Esophagus muscularis mucosa (tissue), 4 donors: Measurements from ENCODE around the gene LAMB1. TPM values are rescaled to one million over a fixed set of nuclear protein-coding genes. Genes with fewer than 3 reads are reported as not detected.

Experiments
- DNase-seq: peaks from one replicate; pipeline ENCODE4 v3.0.0-alpha.2; 2017; ENCODE audit errors: extremely low spot score
- H3K27ac ChIP-seq, 4 donors: fragments of 200-600 bp; sonication (generic); replicated peaks in 1 of 4; 1 replicate in 3 of 4; 2 replicates in 1 of 4; pipeline ENCODE4 v1.5.1; 2016 to 2019; ENCODE audit warnings: mild to moderate bottlenecking in 1 of 4
- H3K27me3 ChIP-seq, 4 donors: fragments of 200-600 bp; sonication (generic); one replicate each; pipeline versions ENCODE4 v1.5.1 to v1.6.0; 2016 to 2019
- H3K36me3 ChIP-seq, 4 donors: fragments of 200-600 bp; sonication (generic); one replicate each; pipeline ENCODE4 v1.5.1; 2016 to 2019
- H3K4me1 ChIP-seq, 4 donors: fragments of 200-600 bp; sonication (generic); one replicate each; pipeline ENCODE4 v1.5.1; 2016 to 2019
- H3K4me3 ChIP-seq, 4 donors: fragments of 200-600 bp; sonication (generic); 1 replicate in 2 of 4; 2 replicates in 2 of 4; pipeline ENCODE4 v1.5.1; 2016 to 2019; ENCODE audit warnings: mild to moderate bottlenecking in 4 of 4, moderate library complexity in 1 of 4
- H3K9me3 ChIP-seq, 4 donors: fragments of 200-600 bp; sonication (generic); 1 replicate in 3 of 4; 2 replicates in 1 of 4; pipeline ENCODE4 v1.5.1; 2016 to 2019
- EP300 ChIP-seq: sonication (generic); formaldehyde crosslinking; IDR thresholded peaks from one replicate; pipeline ENCODE4 v1.6.1; 2017; ENCODE audit warnings: antibody characterized with exemption
- POLR2A ChIP-seq: fragments of 450-650 bp; IDR thresholded peaks from one replicate; pipeline ENCODE4 v1.6.1; 2017; ENCODE audit warnings: antibody characterized with exemption, moderate library complexity, mild to moderate bottlenecking, low read depth
- POLR2AphosphoS5 ChIP-seq, 2 donors: sonication (generic); formaldehyde crosslinking; IDR thresholded peaks; one replicate each; pipeline ENCODE4 v1.6.1; 2017; ENCODE audit warnings: antibody characterized with exemption in 2 of 2
- WGBS: methylation state at CpG from one replicate; pipeline ENCODE4 v1.1.5; 2018; 5-methylcytosine and 5-hydroxymethylcytosine counted together
- intact Hi-C: fragments of 100-400 bp; cut with DNase I; formaldehyde crosslinking; loops from one replicate; pipeline ENCODE4 v1.15.1; 2023
- total RNA-seq, 4 donors: library from RNA; depleted of rRNA; stranded (reverse); fragments of >200 nt; gene quantifications; one replicate each; pipeline versions ENCODE4 v1.1.0 to v1.2.1, GENCODE V29; 2016
- TF ChIP-seq, protein P1 (sequence below), 3 experiments: fragments of 200-600 bp in 2 of 3; fragments of 450-650 bp in 1 of 3; sonication (generic) in 2 of 3; IDR thresholded peaks; one replicate each; pipeline ENCODE4 v1.5.1; 2017 to 2019; ENCODE audit warnings: antibody characterized with exemption in 3 of 3, mild to moderate bottlenecking in 2 of 3, moderate library complexity in 1 of 3

Gene LAMB1
- total RNA-seq, 4 donors from 2014 or later = 167 to 240 (median 219) TPM

DNA sequence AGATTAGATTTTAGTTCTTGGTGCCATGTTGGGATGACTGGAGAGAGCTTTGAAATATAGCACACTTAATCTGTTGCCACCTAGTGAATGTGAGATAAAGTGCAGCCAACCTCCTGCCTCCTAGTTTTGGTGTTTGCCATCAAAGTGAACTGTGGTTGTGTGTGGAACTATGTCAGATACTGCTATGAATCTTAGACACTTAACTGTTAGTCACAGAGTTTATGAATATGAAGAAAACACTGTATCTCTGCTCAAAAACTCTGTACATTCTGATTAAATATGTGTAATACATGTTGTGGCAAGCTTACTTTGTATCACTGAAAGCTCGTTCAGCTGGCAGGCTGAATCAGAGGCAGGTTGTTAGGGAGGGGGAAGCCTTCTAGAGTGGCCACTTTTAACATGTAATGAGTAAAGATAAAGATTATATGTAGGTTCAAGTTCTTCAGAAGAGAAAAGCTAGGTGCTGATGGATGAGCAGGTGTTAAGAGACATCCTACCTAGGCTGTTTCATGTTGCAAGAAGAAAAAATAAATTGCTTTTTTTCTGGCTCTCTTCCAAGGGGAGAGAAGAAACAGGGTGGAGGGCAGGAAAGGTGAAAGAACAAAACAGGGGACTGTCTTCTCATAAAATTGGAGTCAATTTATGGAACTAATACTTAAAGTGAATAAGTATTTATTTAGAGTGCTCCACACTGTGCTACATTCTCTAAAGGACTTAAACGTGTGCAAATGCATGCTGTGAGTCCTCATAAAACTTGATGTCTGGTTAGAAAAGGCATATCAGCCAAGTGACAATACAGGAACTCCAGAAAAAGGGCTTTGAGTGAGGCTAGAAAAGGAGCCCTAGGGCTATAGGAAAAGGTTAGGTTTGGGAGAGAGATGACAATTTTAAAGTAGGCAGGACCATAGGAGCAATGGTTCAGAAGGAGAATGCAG is 14.1 kb upstream of the LAMB1 start:
- Histone ChIP-seq H3K27ac (peak overlapping the region in 3 of 4 donors; percentile 20 to 41 (median 31)), H3K27me3 (no peaks in the 10 kb centered on the region), H3K36me3 (no peaks in the 10 kb centered on the region), H3K4me3 (no peak overlapping the region), H3K9me3 (no peaks in the 10 kb centered on the region), H3K4me1 (peaks cover 0 to 40% (median 26%) of the 10 kb centered on the region in 4 donors)
- peak; percentile 72 for DNase-seq
- 51% methylated on average over 2 of the region's 2 CpGs for WGBS
- intact Hi-C loops = loop anchor here (10.0 kb wide), 1 partner anchor 272 kb away; the partner anchor contains the start of gene CBLL1
- TF ChIP-seq, protein P1, sequence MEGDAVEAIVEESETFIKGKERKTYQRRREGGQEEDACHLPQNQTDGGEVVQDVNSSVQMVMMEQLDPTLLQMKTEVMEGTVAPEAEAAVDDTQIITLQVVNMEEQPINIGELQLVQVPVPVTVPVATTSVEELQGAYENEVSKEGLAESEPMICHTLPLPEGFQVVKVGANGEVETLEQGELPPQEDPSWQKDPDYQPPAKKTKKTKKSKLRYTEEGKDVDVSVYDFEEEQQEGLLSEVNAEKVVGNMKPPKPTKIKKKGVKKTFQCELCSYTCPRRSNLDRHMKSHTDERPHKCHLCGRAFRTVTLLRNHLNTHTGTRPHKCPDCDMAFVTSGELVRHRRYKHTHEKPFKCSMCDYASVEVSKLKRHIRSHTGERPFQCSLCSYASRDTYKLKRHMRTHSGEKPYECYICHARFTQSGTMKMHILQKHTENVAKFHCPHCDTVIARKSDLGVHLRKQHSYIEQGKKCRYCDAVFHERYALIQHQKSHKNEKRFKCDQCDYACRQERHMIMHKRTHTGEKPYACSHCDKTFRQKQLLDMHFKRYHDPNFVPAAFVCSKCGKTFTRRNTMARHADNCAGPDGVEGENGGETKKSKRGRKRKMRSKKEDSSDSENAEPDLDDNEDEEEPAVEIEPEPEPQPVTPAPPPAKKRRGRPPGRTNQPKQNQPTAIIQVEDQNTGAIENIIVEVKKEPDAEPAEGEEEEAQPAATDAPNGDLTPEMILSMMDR (IDR thresholded peaks at IDR 0.05) = peak; percentile 40 to 62 (median 49)
- no peak for TF ChIP-seq EP300

DNA sequence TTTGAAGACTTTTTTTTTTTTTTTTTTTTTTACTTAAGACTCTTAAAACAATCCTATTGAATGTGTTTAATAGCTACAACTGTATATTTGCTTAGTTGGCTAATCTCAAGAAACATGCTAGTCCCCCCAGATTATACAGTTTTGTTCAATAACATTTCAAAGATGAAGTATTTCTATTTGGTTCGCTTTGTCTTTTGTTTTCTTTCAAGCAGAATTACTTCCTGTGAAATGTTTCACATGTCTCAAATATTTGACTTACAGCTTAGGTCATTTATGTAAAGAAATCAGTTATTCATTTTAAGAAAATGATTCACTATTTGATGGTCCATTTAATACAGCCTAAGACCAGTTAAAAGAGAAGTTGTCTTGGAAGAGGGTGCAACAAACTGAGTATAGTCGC is 12.8 kb upstream of the LAMB1 start:
- Histone ChIP-seq H3K4me3 (no peak overlapping the region), H3K9me3 (no peaks in the 10 kb centered on the region), H3K27ac (peak overlapping the region in 2 of 4 donors; percentile 31), H3K27me3 (no peaks in the 10 kb centered on the region), H3K36me3 (no peaks in the 10 kb centered on the region), H3K4me1 (peaks cover 0 to 44% (median 30%) of the 10 kb centered on the region in 4 donors)
- no peak for DNase-seq
- intact Hi-C loops = loop anchor here (10.0 kb wide), 1 partner anchor 271 kb away; the partner anchor contains the start of gene CBLL1
- WGBS = 80% methylated on average over 2 of the region's 2 CpGs
- TF ChIP-seq EP300 (no peak), POLR2A (no peak), POLR2AphosphoS5 (IDR thresholded peaks at IDR 0.05) (no peak)
- TF ChIP-seq, protein P1 (IDR thresholded peaks at IDR 0.05) = no peak

DNA sequence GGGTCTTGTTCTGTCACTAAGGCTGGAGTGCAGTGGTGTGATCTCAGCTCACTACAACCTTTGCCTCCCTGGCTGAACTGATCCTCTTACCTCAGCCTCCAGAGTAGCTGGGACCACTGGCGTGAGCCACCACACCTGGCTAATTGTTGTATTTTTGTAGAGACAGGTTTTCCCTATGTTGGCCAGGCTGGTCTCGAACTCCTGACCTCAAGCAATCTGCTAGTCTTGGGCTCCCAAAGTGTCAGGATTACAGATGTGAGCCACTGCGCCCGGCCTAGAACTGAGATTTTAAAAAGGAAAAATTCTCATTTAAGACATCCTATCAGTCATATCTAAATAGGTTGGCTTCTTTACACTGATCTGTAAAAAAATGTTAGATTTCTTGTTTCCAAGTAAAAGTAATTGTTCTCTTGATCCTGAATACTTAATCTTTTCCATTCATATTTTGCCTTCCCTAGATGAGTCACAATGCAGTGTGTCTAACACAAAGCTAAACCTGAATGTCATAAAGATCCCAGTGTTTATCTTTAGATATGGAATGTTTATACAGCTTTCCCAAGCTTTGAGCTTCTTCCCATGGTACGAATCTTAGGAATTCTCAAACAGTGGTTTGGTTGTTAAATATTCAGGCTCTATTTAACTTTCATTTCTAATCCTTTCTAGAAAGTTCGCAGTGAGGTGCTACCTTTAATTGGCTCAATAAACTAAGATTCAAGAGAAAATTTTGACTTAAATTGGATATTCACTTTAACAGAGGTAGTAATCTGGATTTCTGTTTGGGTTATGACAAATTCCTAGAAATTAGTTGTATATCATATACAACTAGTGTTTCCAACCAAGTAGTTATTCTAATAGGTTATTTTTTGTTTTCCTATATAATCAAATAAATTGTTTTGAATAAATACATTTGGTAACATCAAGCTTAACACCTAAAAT is 12.1 kb upstream of the LAMB1 start:
- peaks cover 0 to 46% (median 33%) of the 10 kb centered on the region in 4 donors for H3K4me1 ChIP-seq
- DNase-seq = peak; percentile 34

DNA sequence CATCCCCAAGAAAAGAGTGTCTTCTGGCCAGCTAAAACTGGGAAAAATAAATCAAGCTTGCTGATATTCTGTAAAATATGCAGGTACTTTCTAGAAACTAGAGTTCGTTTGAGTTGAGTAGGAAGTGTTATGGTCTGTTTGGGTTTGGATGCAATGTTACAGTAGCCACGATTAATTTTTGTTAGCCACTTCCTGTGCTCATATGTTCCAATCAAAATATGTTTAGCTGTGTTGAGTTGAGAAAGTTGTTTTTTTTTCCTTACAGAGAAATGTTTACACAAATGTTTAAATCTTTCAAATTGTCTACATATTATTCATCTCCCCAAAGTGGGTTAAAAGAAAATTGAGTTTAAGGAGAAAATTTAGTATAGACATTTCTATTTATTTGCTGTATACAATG is 11.3 kb upstream of the LAMB1 start:
- intact Hi-C loops = loop anchor here (10.0 kb wide), 1 partner anchor 269 kb away; the partner anchor contains the start of gene CBLL1
- H3K9me3 ChIP-seq = no peaks in the 10 kb centered on the region
- no peak overlapping the region for H3K4me3 ChIP-seq
- 40% methylated on average over 2 of the region's 2 CpGs for WGBS
- no peaks in the 10 kb centered on the region for H3K36me3 ChIP-seq
- no peak for DNase-seq
- H3K27ac ChIP-seq = no peak overlapping the region
- H3K27me3 ChIP-seq = no peaks in the 10 kb centered on the region
- peaks cover 0 to 46% (median 33%) of the 10 kb centered on the region in 4 donors for H3K4me1 ChIP-seq
- TF ChIP-seq POLR2AphosphoS5 (IDR thresholded peaks at IDR 0.05) (no peak), EP300 (no peak), POLR2A (no peak)
- TF ChIP-seq, protein P1 (IDR thresholded peaks at IDR 0.05) = no peak

More for the DNA sequence above, 12.1 kb upstream of the LAMB1 start:
- no peaks in the 10 kb centered on the region for H3K9me3 ChIP-seq
- H3K27me3 ChIP-seq = no peaks in the 10 kb centered on the region
- WGBS = 53% methylated on average over 6 of the region's 6 CpGs
- H3K36me3 ChIP-seq = no peaks in the 10 kb centered on the region
- TF ChIP-seq POLR2AphosphoS5 (IDR thresholded peaks at IDR 0.05) = no peak
- TF ChIP-seq, protein P1 (IDR thresholded peaks at IDR 0.05) = no peak
- no peak for TF ChIP-seq POLR2A
- TF ChIP-seq EP300 = no peak
- intact Hi-C loops = loop anchor here (10.0 kb wide), 1 partner anchor 270 kb away; the partner anchor contains the start of gene CBLL1
- H3K27ac ChIP-seq = peak overlapping the region; percentile 31 to 63 (median 52)
- no peak overlapping the region for H3K4me3 ChIP-seq
